Measurements from ENCODE around the gene CLIC4. TPM values are rescaled to one million over a fixed set of nuclear protein-coding genes. Genes with fewer than 3 reads are reported as not detected.
A peak's percentile ranks its signal among the peaks of the same experiment; 100 is the strongest.

The CLIC4 gene
- total RNA-seq, 1 donor from 2014 or later: 136 TPM

GRCh38 chr1:24841593-24841992, 96.3 kb downstream of the CLIC4 start:
- Mint-ChIP-seq H3K4me1 (no peaks in the 10 kb centered on the region), H3K27me3 (ENCODE audit: low read depth) (no peaks in the 10 kb centered on the region), H3K4me3 (no peak overlapping the region), H3K36me3 (peaks cover 8% of the 10 kb centered on the region), H3K9me3 (no peaks in the 10 kb centered on the region), H3K27ac (no peak overlapping the region)
- no peak for DNase-seq (ENCODE audit: low spot score in 2 of 2, unreplicated experiment in 2 of 2)
- TF ChIP-seq CTCF (IDR thresholded peaks at IDR 0.05; ENCODE audit: unreplicated experiment): no peak

- no peak for TF ChIP-seq CTCF (IDR thresholded peaks at IDR 0.05; ENCODE audit: unreplicated experiment)
- Mint-ChIP-seq H3K27me3 (ENCODE audit: low read depth) (peaks cover 8% of the 10 kb centered on the region), H3K4me1 (peaks cover 18% of the 10 kb centered on the region), H3K4me3 (no peak overlapping the region), H3K36me3 (peaks cover 4% of the 10 kb centered on the region), H3K9me3 (no peaks in the 10 kb centered on the region), H3K27ac (no peak overlapping the region)
- DNase-seq (ENCODE audit: low spot score in 2 of 2, unreplicated experiment in 2 of 2): no peak
These were observed 101.4 kb downstream of the CLIC4 start for GRCh38 chr1:24846671-24847070.

GRCh38 chr1:24847995-24848881, 103.0 kb downstream of the CLIC4 start:
- Mint-ChIP-seq H3K4me1 (peaks cover 31% of the 10 kb centered on the region), H3K9me3 (no peaks in the 10 kb centered on the region), H3K36me3 (peaks cover 4% of the 10 kb centered on the region), H3K27ac (peak overlapping the region; percentile 56), H3K27me3 (ENCODE audit: low read depth) (peaks cover 8% of the 10 kb centered on the region), H3K4me3 (peak overlapping the region; percentile 63)
- peak; percentile 95 for TF ChIP-seq CTCF (IDR thresholded peaks at IDR 0.05; ENCODE audit: unreplicated experiment)
- peak; percentile 88 to 95 for DNase-seq (ENCODE audit: low spot score in 2 of 2, unreplicated experiment in 2 of 2)

GRCh38 chr1:24849672-24850295, 104.5 kb downstream of the CLIC4 start:
- peaks cover 8% of the 10 kb centered on the region for H3K27me3 Mint-ChIP-seq (ENCODE audit: low read depth)
- no peak overlapping the region for H3K27ac Mint-ChIP-seq
- DNase-seq (ENCODE audit: low spot score in 2 of 2, unreplicated experiment in 2 of 2): no peak
- peak overlapping the region; percentile 59 for H3K4me3 Mint-ChIP-seq
- TF ChIP-seq CTCF (IDR thresholded peaks at IDR 0.05; ENCODE audit: unreplicated experiment): no peak
- H3K4me1 Mint-ChIP-seq: peaks cover 40% of the 10 kb centered on the region
- H3K36me3 Mint-ChIP-seq: peaks cover 4% of the 10 kb centered on the region
- H3K9me3 Mint-ChIP-seq: no peaks in the 10 kb centered on the region

- no peak for DNase-seq (ENCODE audit: low spot score in 2 of 2, unreplicated experiment in 2 of 2)
- Mint-ChIP-seq H3K4me1 (peaks cover 40% of the 10 kb centered on the region), H3K9me3 (no peaks in the 10 kb centered on the region), H3K36me3 (peaks cover 4% of the 10 kb centered on the region), H3K27me3 (ENCODE audit: low read depth) (peaks cover 8% of the 10 kb centered on the region), H3K4me3 (no peak overlapping the region), H3K27ac (peak overlapping the region; percentile 30)
- TF ChIP-seq CTCF (IDR thresholded peaks at IDR 0.05; ENCODE audit: unreplicated experiment): no peak
These were observed 105.2 kb downstream of the CLIC4 start for GRCh38 chr1:24850328-24850920.
